ENCODE measurements around the gene AK2.
"Not testable (repeated sequence)": the region's sequence is repeated elsewhere in the genome, so short reads cannot be mapped to it uniquely, and the experiment has no call there.

The AK2 gene

GRCh38 chr1:33050221-33051076, 13.8 kb upstream of the AK2 start:
- no peak for FAIRE-seq

- no peak for FAIRE-seq
These were observed 12.7 kb upstream of the AK2 start for GRCh38 chr1:33049371-33049770.

- FAIRE-seq, result no peak
These were observed 11.7 kb upstream of the AK2 start for GRCh38 chr1:33048426-33048825.

GRCh38 chr1:33047839-33048305, 11.2 kb upstream of the AK2 start:
- FAIRE-seq, result no peak

- FAIRE-seq, result no peak
These were observed 10.6 kb upstream of the AK2 start for GRCh38 chr1:33047290-33047689.

GRCh38 chr1:33046234-33046633, 9.6 kb upstream of the AK2 start:
- not testable (repeated sequence) for FAIRE-seq

GRCh38 chr1:33045814-33046213, 9.1 kb upstream of the AK2 start:
- no peak for FAIRE-seq

GRCh38 chr1:33045246-33045645, 8.6 kb upstream of the AK2 start:
- no peak for FAIRE-seq

GRCh38 chr1:33043267-33044092, 6.8 kb upstream of the AK2 start:
- FAIRE-seq, result no peak

- no peak for FAIRE-seq
These were observed 6.1 kb upstream of the AK2 start for GRCh38 chr1:33042831-33043230.

GRCh38 chr1:33041026-33041425, 4.3 kb upstream of the AK2 start:
- no peak for FAIRE-seq

- FAIRE-seq, result no peak
These were observed 3.2 kb upstream of the AK2 start for GRCh38 chr1:33039840-33040239.

GRCh38 chr1:33036051-33036525, 595 bp downstream of the AK2 start:
- no peak for FAIRE-seq

GRCh38 chr1:33032126-33032869, 4.4 kb downstream of the AK2 start:
- FAIRE-seq, result no peak

GRCh38 chr1:33031506-33031905, 5.2 kb downstream of the AK2 start:
- FAIRE-seq, result no peak

GRCh38 chr1:33030575-33030974, 6.1 kb downstream of the AK2 start:
- no peak for FAIRE-seq

GRCh38 chr1:33029921-33030320, 6.8 kb downstream of the AK2 start:
- FAIRE-seq, result no peak

- FAIRE-seq, result no peak
These were observed 7.5 kb downstream of the AK2 start for GRCh38 chr1:33029209-33029608.

GRCh38 chr1:33025761-33026160, 10.9 kb downstream of the AK2 start:
- no peak for FAIRE-seq

- FAIRE-seq, result no peak
These were observed 11.5 kb downstream of the AK2 start for GRCh38 chr1:33025180-33025569.

- not testable (repeated sequence) for FAIRE-seq
These were observed 12.1 kb downstream of the AK2 start for GRCh38 chr1:33024430-33025179.

GRCh38 chr1:33022650-33023200, 14.0 kb downstream of the AK2 start:
- FAIRE-seq, result no peak

Data from endometrium (tissue), 2 donors.